Kidney epithelial cell (primary cell): ENCODE measurements around the gene CASQ2. TPM values are rescaled to one million over a fixed set of nuclear protein-coding genes. Genes with fewer than 3 reads are reported as not detected.
A peak's percentile ranks its signal among the peaks of the same experiment; 100 is the strongest.

ENCODE experiments used
- DNase-seq: peaks from one replicate; pipeline ENCODE4 v3.0.0-alpha.2; 2010; ENCODE audit warnings: low read depth
- H3K27me3 ChIP-seq: 2 replicates; pipeline ENCODE4 v1.6.0; 2011; ENCODE audit warnings: low read length; ENCODE audit not compliant: control insufficient read depth, insufficient read depth
- H3K36me3 ChIP-seq: 2 replicates; pipeline ENCODE4 v1.5.1; 2011; ENCODE audit warnings: low read length; ENCODE audit not compliant: control insufficient read depth, insufficient read depth
- H3K4me3 ChIP-seq: 2 replicates; pipeline ENCODE4 v1.5.1; 2011; ENCODE audit warnings: low read depth, mild to moderate bottlenecking, control low read depth, low read length
- total RNA-seq: library from RNA; depleted of rRNA; stranded (reverse); fragments of >200 nt; gene quantifications from 2 replicates; pipeline ENCODE4 v1.2.3, GENCODE V29; 2015
- TF ChIP-seq, protein P1 (sequence below): IDR thresholded peaks from 2 replicates; pipeline ENCODE4 v1.5.1; 2011; ENCODE audit warnings: mild to moderate bottlenecking, moderate library complexity, low read length, control low read depth, inconsistent platforms; ENCODE audit not compliant: insufficient read depth, poor library complexity, severe bottlenecking

Gene CASQ2
- total RNA-seq, 1 donor from 2014 or later: not detected

DNA sequence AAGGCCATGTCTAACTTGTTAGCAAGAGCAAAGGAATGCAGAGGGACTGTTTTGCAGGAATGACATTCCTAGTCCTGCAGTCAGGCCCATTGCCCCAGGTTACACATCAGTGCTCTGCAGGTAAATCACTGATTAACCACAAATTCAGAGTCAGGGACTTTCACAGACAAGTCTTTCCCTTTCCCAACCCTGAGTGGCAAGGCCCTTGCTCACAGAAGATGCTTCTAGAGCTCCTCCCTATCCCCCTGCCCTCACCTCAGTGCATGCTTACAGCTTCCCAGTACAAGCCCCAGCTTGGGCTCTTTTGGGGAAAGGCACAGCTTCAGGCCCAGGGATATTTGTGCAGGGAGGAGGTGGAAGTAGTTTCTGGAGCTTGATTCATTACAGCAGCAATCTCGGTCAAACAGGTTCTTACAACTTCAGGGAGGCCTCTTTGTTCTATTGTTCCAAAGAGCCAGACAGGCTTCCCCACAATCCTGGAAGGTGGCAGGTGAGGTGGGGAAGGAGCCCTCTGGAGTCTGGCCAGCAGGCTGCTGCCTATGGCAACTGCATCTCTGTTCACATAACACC, 53.9 kb downstream of the CASQ2 start:
- no peaks in the 10 kb centered on the region for H3K27me3 ChIP-seq
- no peaks in the 10 kb centered on the region for H3K36me3 ChIP-seq
- no peak overlapping the region for H3K4me3 ChIP-seq
- TF ChIP-seq, protein P1, sequence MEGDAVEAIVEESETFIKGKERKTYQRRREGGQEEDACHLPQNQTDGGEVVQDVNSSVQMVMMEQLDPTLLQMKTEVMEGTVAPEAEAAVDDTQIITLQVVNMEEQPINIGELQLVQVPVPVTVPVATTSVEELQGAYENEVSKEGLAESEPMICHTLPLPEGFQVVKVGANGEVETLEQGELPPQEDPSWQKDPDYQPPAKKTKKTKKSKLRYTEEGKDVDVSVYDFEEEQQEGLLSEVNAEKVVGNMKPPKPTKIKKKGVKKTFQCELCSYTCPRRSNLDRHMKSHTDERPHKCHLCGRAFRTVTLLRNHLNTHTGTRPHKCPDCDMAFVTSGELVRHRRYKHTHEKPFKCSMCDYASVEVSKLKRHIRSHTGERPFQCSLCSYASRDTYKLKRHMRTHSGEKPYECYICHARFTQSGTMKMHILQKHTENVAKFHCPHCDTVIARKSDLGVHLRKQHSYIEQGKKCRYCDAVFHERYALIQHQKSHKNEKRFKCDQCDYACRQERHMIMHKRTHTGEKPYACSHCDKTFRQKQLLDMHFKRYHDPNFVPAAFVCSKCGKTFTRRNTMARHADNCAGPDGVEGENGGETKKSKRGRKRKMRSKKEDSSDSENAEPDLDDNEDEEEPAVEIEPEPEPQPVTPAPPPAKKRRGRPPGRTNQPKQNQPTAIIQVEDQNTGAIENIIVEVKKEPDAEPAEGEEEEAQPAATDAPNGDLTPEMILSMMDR: no peak
- peak; percentile 70 for DNase-seq

DNA sequence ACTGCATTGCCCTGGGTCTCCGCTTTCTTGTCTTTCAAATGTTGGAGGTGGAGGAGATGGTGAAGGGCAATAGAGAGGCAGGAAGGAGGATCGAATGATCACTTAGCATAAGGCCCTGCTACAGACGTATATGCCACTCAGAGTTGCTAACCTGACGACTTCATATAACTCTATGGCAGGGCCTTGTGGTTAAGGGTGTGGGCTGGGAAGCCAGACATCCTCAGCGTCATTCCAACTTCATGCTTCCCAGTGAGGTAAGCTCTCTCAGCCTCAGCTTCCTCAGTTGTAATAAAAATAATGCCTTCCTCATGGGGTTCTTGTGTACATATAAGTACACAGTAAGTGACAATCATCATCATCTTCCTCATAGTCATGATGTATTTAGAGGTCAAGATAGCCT, 54.6 kb downstream of the CASQ2 start:
- H3K27me3 ChIP-seq: no peaks in the 10 kb centered on the region
- DNase-seq: peak; percentile 9

DNA sequence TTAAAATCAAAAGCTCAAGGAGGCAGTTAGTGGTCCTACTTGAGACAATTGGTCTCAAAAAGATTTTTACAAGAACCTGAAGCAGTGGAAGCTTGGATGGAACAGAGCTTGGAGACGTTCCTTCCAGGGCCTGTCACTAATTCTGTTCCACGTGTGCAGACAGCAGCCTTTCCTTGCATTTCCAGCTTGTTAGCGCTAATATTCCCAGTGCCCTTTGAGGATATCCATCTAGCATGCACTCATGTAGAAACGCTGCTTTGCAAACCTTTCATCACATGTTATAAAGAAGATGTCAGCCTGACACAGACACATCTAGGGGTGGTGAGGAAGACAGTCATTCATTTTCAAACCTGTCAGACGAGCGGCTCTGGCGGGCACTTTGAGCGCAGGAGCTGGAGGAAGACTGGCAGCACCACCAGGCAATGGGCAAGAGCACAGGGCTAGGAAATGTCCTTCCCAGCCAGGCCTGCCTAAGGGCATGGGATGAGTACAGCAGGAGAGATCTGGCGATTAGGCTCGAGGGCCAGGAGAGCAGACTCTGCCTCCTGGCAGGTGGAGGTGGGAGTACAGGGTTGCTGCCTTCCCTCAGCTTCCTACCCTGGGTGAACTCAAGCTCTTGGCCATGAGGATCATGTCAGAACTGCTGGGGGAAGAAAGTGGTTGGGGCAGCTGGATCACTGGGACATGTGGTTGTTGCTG, 55.5 kb downstream of the CASQ2 start:
- Histone ChIP-seq H3K4me3 (no peak overlapping the region), H3K36me3 (no peaks in the 10 kb centered on the region), H3K27me3 (peaks cover 2% of the 10 kb centered on the region)
- no peak for DNase-seq
- TF ChIP-seq, protein P1: no peak

More for the DNA sequence above, 54.6 kb downstream of the CASQ2 start:
- no peak overlapping the region for H3K4me3 ChIP-seq
- TF ChIP-seq, protein P1: no peak
- H3K36me3 ChIP-seq: no peaks in the 10 kb centered on the region

DNA sequence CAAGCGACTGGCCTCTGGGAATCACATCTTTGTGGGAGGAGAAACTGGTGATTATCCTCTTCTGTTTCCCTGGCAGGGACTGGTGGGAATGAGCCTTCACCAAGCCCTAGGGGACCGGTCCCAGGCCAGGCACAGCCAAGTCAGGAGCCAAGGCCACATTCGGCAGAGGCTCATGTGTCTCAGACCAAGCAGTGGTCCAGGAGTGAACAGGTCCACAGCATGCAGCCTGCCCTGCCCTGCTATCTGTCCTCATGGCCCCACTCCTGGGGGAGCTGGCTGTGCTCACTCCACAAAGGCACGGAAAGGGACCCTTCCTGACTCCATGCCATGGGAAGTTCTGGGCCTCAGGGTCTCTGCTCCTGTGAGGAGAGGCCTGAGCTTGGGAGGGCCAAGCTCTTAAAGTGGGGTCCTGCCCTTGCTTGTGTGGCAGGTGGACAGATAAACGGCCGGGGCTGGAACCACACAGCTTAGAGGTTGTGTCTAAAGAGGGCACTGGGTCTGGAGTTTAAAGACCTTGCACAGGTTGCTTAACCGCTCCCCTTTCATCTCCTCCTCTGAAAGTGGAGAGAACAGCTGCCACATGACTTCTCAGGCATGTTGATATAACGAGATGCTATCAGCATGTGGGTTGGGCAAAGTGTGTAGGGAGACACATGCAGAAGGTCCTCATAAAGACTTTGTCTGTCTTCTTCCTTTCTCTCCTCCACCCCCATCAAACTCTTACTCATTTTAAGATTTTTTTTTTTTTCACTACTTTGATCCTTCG, 57.5 kb downstream of the CASQ2 start:
- DNase-seq: no peak
- TF ChIP-seq, protein P1: no peak
- Histone ChIP-seq H3K27me3 (peaks cover 2% of the 10 kb centered on the region), H3K36me3 (no peaks in the 10 kb centered on the region), H3K4me3 (no peak overlapping the region)

DNA sequence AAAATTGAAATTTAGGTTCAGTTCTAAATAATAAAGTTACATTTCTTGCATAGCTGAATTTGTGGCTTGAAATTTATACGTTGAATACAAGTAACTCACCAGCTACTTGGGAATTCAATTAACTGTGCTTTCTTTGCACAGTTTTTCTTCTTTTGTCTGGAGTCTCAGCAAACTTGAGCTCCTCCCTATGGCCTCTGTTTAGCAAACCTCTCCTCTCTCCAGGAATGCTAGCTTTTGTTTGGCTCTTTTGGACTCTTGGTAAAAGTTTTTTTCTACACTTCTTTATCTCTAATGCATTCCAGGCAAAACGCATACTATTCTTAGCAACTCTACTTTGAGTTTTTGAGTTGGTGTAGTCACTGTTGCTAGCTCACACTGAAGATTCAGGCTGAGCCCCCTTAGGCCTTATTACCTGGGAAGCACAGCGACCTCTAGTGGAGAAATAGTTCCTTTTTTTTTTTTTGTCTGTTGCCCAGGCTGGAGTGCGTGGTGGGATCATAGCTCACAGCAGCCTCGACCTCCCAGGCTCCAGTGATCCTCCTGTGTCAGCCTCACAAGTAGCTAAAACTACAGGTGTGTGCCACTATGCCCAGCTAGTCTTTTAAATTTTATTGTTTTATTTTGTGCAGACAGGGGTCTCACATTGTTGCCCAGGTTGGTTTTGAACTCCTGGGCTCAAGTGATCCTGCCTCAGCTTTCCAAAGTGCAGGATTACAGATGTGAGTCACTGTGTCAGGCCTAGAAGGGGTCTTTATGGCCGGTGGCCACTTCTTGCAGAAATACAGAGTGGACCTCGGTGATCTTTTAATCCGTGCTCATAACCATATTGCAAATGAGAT, 61.7 kb downstream of the CASQ2 start:
- peaks cover 2% of the 10 kb centered on the region for H3K27me3 ChIP-seq
- DNase-seq: peak; percentile 16
- TF ChIP-seq, protein P1: peak; percentile 50

More for the DNA sequence above, 61.7 kb downstream of the CASQ2 start:
- Histone ChIP-seq H3K36me3 (no peaks in the 10 kb centered on the region), H3K4me3 (no peak overlapping the region)
